HG03060 (cell line): ENCODE results near the gene MTHFSD.

Experiments used
- ATAC-seq: cut with Tn5 transposase; IDR thresholded peaks from one replicate; pipeline ENCODE4 v1.9.1; 2021; ENCODE audit warnings: low read depth, moderate number of reproducible peaks; ENCODE audit not compliant: unreplicated experiment

The MTHFSD gene

DNA sequence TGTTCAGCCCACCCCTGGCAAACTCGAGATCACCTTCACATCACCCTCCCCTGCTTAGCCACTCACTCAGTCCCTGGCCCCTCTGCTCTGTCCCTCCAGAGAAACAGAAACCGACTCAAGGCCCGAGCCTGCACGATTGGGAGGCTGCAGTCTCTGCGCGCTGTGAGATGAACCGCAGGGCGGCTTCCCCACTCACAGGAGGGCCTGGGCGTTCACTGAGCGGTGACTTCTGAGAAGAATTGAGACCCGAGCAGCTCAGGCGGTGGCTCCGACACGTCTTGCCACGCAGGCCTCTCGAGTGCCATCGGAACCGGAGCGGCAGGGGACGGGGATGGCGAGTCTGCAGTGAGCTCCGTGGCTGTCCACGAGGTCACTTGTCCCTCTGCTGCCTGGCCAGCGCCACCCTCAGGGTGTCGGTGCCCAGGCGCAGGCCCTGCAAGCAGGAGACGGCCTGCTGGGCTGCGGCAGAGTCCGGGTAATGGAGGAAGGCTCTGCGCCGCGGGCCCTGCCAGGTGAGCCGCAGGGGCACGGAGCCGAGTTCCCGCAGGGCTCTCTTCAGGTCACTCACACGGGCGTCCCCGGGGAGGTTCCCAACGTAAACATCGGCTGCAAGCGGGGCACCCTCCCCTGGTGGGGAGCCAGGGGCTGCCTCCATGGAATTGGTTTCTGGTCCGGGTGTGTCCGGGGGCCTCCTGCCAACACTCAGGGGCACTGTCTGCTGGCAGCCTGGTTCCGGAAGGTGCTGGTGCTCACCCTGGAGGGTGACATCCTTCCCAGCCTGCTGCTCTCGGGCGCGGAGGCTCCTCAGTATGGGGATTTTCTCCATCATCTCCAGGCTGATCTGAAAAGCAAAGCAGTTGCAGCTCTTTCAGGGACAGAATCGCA is 23.2 kb downstream of the MTHFSD start:
- ATAC-seq, result no peak

DNA sequence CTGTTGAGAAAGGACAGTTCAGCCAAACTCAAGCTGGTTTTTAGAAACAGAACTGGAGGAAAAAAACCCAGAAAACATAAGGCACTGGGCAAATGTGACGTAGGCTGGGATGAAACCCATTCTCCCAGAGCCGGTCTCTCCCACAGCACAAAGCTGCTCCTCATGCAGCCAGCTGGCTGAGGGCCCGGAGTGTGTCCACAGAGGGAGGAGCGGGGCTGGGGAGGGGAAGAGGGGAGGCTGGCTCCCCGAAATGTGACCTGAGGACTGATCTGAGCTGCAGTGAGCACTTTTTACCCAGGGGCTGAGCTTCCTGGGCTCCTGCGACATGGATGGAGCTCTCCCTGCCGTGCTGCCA is 23.9 kb downstream of the MTHFSD start:
- ATAC-seq, result no peak

DNA sequence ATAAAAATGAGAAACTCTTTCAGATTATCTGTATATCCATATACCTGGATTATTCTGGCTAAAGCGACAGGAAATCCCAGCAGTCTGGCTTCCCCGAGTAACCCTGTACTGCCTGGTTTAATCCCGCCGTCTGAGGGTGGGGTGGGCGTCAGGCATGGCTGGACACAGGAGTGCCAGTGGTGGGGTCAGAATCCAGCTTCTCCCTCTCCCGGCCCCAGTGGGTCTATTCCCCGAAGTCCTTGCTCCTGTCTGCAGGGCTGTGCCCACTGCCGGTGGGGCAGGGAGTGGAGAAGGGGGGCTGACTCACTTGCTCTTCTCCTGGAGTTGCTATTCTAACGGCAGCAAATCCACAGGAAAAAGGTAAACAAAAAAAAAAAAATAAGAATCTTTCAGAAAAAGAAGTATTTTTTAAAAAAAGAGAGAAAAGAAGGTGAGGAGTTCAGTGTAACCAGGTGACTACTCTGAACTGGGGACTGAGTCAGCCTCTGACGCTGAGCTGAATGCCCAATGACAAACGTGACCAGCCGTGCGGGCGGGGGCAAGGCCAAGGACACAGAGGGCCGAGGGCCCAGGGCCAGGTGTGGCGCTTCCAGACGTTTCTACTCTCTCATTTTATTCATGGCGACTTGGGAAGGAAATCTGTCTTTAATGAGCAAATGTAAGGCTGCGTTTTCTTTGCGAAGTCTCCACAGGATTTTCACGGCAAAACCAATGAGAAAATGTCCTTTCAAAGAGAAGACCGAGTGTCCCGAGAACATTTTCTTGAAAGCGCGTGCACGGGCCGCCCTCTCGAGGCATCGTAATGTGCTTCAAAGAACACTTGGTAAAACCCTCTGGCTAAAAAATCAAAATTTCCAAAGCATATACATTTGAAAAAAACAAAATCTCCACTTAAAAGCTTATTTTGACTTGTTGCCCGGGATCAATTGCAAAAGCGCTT is 24.5 kb downstream of the MTHFSD start:
- ATAC-seq, result no peak

DNA sequence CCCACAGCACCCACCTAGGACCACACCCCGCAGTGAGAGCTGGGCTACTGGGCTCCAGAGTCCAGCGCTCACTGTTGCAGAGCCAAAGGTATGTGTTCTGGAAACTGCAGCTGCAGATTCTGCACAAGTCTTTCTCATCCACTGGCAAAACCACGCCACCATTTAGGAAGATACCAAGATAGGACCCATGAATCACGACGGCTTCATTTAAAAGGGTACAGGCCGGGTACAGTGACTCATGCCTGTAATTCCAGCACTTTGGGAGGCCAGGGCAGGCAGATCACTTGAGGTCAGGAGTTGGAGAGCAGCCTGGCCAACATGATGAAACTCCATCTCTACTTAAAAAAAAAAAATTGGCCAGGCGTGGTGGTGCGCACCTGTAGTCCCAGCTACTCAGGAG is 25.9 kb downstream of the MTHFSD start:
- no peak for ATAC-seq

DNA sequence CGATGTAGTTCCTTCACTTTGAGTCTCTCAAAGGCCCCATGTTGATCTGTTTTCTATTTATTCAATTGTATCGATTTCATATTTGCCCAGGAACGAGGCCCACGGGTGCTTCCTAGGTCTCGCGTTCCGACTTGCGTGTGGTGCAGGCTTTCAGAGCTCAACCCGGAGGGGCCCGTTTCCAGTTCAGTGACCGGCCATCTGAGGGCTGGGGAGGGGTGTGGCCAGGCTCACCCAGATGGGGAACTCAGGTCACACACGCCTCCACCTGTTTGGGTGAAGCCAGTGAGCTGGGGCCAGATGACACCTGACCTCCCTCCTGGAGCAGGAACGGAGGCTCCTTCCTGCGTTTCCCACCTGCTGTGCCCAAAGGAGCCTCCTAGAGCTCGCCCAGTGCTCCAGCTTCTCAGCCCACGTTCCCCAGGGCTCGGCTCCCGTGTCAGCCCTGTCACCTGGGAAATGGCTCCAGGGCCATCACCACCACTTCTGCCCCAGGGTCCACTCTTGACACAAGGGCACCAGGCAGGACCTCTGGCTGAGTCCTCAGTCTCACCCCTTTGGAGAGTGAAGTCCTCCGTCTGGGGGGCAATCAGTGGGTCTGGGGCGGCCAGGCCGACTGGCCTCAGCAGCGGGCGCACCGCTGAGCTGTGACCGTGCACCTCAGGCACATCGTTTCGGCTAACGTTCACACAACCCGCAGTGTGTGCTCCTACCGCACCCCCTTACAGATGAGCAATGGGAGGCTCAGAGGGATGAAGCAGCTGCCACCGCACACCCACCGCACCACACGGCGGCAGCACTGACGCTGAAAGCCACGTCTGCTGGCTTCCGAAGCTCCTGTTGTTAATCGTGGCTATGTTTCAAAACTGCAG is 26.7 kb downstream of the MTHFSD start:
- ATAC-seq, result no peak

DNA sequence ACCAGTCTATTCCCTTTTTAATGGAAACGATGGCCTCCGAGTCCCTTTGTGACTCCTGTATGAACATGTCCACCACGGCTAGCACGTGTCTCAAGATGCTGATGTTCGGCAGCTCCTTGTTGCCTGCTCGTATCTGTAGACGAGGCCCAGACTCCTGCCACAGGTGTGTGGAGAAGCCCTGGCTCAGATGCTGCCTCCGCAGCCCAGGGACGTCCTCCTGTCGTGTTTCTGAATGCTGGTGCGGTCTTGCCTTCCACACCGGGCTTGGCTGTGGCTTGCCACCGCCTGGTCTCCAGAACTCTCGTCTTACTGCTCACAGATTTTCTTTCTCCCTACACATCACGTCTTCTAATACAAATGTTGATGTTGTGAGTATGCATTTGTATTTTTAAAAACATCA is 27.7 kb downstream of the MTHFSD start:
- ATAC-seq, result no peak

DNA sequence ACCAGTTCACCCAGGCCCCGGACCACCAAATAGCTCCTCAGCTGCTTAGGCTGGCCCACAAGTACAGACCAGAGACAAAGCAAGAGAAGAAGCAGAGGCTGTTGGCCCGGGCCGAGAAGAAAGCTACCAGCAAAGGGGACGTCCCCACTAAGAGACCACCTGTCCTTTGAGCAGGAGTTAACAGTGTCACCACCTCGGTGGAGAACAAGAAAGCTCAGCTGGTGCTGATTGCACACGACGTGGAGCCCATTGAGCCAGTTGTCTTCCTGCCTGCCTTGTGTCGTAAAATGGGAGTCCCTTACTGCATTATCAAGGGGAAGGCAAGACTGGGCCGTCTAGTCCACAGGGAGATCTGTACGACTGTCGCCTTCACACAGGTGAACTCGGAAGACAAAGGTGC is 29.3 kb downstream of the MTHFSD start:
- ATAC-seq, result no peak

DNA sequence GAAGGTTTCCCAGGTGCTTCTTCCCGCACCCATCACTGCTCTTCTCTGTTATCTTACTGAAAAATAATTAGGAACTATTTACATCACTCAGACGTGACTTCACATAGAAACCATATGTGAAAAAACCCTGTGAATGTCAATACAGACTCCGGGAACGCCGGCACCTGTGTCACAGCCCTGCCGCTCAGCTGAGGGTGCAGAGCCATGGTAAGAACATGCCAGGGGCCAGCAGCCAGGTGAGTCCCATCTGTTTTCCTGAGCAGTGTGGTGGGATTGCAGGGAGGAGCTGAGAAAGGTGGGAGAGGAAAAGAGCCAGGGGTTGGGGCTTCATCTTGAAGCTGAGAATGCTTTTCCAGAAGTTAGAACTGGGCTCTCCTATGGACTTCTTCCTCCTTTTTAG is 31.0 kb downstream of the MTHFSD start:
- no peak for ATAC-seq

DNA sequence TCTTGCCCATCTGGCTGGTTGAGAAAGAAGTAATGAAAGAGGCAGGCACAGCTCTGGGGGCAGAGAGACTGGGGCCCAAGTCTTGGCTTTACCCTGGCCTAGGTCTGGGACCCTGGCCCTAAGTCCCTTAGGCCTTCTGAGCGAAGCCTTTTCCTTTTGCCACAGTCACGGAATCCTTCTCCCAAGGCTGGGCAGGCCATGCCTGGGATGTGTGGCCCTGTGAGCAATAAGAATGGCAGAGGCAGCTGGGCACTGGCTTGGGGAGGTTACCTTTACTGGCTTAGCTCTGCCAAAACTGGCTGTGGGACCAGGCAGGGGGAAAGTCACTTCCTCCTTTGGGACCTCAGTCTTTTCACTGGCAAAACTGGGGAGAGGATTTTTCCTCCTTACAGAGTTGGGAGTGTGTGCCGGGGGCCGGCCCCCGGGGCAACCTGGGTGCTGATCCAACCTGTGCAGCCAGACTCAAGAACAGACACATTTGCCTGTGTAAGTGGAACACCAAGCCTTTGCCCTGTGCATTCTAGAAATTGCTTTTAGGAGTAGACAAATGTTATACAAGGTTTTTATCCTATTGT is 31.8 kb downstream of the MTHFSD start:
- no peak for ATAC-seq

DNA sequence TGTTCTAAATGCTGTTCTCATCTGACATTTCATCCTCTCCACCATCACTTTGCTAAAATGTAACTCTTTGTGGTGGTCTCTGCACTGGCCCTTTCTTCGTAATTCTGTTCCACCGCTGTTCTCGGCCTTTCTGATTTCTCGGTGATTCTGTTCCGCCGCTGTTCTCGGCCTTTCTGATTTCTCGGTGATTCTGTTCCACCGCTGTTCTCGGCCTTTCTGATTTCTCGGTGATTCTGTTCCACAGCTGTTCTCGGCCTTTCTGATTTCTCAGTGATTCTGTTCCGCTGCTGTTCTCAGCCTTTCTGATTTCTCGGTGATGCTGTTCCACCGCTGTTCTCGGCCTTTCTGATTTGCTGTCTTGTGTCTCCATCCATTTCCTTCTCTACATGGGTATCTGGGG is 32.4 kb downstream of the MTHFSD start:
- ATAC-seq, result no peak

DNA sequence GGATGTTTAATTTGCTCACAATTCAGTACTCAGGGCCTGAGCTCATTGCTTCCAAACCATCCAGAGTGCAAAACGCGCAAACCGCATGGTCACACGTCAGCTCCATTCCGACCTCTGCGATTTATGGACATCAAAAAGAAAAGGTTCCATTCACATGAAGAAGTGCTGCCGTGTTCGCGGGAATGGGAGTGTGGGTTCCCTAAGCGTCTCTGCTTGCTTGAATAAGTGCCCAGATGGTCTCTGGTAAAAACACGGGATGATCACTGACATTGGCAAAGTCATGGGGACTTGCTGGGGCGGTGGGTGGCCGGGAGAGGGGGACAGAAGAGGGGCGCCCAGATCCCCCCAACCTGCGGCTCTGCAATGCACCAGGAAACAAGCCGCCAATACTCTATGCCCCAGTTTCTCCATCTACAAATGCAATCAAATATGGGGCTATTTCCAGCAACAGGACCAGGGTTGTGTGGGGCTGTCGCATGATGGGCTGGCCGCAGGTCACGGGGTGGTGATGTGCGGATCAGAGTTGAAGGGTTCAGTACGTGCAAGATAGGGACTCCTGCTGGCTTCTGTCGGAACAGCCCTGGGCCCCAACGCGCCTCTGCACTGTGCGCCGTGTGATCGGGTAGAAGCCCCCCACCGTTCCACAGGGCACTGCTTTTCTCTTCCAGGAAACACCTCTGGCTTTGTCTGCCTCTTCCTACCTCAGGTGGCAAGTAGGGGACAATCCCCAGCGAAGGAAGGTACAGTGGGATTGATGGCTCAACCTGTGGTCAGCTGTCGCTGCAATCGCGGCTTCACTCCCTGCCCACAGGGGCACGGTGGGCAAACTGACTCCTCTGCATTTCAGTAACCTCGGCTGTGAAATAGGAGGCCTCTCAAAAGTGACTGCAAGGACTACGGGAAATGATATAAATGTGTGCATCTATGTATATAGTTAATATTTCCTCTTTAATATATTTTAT is 33.5 kb downstream of the MTHFSD start:
- ATAC-seq, result no peak

DNA sequence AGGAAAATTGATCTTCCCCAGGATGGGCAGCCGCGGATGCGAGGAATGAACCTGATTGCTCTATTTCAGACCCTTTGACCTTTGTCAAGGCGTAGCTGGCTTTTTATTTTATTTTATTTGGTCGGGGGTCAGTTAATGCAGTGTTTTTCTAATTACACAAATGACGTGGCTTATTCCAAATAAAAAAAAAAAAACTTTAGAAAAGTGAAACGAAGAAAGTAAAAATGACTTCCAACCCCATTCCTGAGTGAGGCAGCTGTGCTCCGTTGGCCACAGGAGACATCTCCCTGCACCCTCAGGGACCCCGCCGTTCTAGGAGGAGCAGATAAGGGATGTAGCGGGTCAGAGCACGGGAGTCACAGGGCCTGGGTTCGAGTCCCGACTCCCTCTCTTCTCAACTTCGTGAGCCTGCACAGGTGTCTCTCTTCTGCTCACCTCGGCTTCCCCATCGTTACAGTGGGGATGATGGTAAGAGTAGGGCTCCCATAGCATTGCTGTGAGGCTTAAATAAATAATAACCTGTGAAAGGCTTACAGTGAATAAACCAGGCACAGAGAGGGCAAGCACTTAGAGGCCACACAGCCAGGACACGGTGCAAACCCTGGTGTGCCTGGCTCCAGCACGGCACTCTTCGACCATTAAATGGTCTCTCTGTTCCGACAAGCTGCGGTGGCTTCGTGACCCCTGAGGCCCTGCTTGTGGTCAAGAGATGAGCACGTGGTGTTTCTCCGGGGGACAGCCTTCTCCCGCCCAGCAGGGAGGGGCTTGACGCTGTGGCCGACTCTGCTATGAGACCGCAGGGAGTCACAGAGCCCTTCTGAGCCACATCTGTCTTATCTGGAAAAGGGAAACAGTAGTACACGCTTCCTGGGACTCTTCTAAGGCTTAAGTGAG is 34.5 kb downstream of the MTHFSD start:
- ATAC-seq, result no peak

DNA sequence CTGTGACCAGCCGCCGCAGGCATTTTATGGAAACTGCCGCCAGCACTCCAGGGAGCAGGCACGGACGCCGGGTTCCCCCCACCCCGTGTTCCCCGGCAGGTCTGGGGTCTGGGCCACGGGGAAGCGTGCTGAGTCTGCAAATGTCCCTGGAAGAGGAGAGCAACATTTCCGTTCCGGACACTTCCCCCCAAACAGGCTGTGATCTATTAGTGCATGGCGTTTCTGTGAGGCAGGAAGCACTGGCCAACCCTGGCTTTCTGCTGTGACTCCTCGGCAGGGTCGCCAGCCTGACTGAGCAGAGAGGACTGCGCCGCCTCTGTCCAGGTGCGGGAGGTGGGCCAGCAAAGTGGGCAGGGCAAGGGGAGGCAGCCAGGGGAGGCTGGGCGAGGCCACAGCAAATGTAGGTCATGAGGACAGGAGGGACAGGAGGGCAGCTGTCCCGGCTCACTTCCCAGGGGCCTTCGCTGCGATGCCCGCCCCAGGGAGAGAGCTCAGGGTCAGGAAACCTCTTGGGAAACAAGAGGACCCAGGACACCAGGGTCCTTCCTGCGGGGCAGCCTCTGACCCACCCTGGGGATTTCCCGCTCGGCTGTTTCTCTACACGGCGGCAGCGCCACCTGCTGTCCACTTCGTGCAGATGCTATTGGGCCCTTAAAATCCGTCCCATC is 35.3 kb downstream of the MTHFSD start:
- no peak for ATAC-seq

DNA sequence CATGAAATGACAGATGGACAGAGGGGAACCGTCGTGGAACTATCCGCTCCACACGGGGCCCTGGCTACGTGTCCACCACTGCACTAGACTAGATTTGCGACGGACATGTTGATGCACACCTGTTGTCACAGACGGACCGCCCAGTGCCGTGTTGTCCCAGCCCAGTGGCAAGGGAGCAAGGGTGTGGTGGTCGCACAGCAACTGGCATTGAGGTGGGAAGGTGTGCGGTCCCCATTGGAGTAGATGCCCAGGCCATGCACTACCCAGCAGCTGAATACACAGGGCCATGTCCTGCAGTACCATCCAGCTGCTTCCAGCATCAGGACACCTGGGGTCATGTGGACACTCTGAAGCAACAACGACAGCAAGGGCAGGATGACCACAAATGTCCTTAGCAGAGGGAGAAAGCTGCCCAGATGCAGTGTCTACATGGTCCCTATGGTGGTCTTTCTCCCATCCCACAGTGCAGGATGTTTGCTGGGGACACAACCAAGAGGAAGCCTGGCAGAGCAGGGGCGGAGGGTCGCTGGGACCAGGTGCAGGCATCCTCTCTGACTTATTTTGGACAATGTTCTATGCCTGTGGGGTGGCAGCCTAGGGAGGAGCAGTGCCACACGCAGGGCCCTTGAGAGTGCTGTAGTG is 35.9 kb downstream of the MTHFSD start:
- ATAC-seq, result no peak

DNA sequence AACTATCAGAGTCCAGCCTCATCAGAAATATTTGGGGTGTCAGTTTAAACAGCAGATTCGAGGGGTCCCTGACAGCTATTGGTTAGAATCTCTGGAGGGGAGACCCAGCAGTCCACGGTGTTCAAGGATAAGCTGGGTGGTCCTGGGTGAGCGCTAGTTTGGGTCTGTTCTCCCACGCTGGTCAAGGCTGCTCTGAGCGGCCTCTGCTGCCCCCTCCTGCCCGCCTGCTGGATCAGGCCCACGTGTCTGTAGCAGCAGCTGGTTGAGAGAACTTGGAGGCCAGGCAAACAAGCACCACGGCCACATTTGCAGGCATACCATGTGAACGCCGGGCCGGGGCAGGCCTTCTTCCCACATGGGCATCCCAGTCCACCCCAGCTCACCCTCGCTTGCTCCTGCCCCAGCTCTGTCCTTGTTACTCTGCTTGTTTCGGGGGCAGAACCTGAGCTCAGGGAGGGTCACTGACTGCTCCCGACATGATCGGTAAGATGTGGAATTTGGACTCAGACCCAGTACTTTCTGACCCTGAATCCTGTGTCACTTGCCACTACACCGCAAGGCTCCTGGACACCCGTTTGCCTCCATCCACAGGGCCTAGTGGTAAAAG is 37.3 kb downstream of the MTHFSD start:
- no peak for ATAC-seq

DNA sequence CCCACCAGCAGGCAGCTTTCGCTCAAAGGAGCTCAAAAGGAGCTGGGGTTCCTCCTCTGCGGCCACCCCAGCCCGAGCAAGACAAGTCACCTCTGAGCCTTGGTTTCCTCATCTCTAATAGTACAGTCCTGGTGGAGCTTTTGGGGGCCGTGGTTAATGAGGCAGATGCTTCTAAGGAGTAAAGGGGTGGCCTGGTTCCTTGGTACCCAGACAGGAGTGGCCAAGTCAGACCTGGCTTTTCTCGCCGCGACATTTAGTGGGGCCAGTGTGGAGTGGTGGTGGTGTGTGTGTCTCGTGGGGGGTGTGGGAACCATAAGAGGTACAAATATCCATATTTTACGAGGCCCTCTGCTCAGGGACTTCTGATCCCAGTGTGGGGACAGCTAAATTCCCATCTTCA is 38.0 kb downstream of the MTHFSD start:
- ATAC-seq, result no peak

DNA sequence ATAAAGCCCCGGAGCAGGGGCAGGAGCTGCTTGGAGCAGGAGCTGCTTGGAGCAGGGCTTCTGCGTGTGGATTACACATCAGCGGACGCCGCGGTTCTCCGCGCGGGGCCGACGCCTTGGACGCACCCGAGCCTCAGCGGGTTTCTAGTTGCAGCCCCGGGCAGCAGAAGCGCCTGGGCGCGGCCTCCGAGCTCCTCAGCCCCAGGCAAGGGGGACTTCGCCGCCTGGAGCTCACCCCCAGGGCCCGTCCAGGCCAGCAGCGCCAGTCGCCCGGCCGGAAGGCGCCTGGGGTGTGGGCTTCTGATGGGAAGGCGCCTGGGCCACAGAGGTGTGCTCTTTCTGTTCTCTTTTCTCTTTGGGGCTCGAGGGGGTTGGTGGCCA is 38.4 kb downstream of the MTHFSD start:
- no peak for ATAC-seq
